OCI-M2 (cell line): ENCODE measurements around the gene DHX9.
"Not testable (repeated sequence)": the region's sequence is repeated elsewhere in the genome, so short reads cannot be mapped to it uniquely, and the experiment has no call there.

Experiments
- DNase-seq: peaks from one replicate; lab custom pipeline; 2025; ENCODE audit not compliant: unreplicated experiment; lab: John Stamatoyannopoulos, UW

DHX9 gene

GRCh38 chr1:182888736-182889531 lies 49.8 kb downstream of the DHX9 start:
- DNase-seq, result no peak

- DNase-seq, result no peak
These were observed 50.9 kb downstream of the DHX9 start for GRCh38 chr1:182889997-182890396.

GRCh38 chr1:182890927-182891610 lies 51.9 kb downstream of the DHX9 start:
- DNase-seq, result no peak

- DNase-seq, result no peak
These were observed 58.5 kb downstream of the DHX9 start for GRCh38 chr1:182897696-182898095.

- DNase-seq, result not testable (repeated sequence)
These were observed 62.8 kb downstream of the DHX9 start for GRCh38 chr1:182901946-182902345.

GRCh38 chr1:182905321-182905720 lies 66.2 kb downstream of the DHX9 start:
- no peak for DNase-seq

GRCh38 chr1:182909578-182909977 lies 70.4 kb downstream of the DHX9 start:
- DNase-seq, result no peak

GRCh38 chr1:182910143-182910542 lies 71.0 kb downstream of the DHX9 start:
- no peak for DNase-seq

GRCh38 chr1:182913401-182913800 lies 74.3 kb downstream of the DHX9 start:
- no peak for DNase-seq

GRCh38 chr1:182917378-182917777 lies 78.2 kb downstream of the DHX9 start:
- DNase-seq, result no peak

GRCh38 chr1:182925661-182926060 lies 86.5 kb downstream of the DHX9 start:
- no peak for DNase-seq

GRCh38 chr1:182927693-182928433 lies 88.7 kb downstream of the DHX9 start:
- DNase-seq, result no peak

GRCh38 chr1:182930985-182931384 lies 91.8 kb downstream of the DHX9 start:
- DNase-seq, result no peak

- no peak for DNase-seq
These were observed 96.6 kb downstream of the DHX9 start for GRCh38 chr1:182935716-182936115.
